Stomach (tissue), 4 donors: Measurements from ENCODE around the gene DEPDC1.

Source experiments
- CTCF ChIP-seq, 7 experiments: fragments of 450-650 bp in 4 of 7; fragments of 200-600 bp in 3 of 7; sonication (generic) in 3 of 7; IDR thresholded peaks; one replicate each; pipeline ENCODE4 v1.5.1; 2016 to 2019; ENCODE audit warnings: antibody characterized with exemption in 7 of 7, control low read depth in 2 of 7, mild to moderate bottlenecking in 1 of 7
- EP300 ChIP-seq: sonication (generic); formaldehyde crosslinking; IDR thresholded peaks from one replicate; pipeline ENCODE4 v1.6.1; 2017; ENCODE audit warnings: antibody characterized with exemption
- POLR2A ChIP-seq, 4 donors: fragments of 450-650 bp; IDR thresholded peaks; one replicate each; pipeline ENCODE4 v1.6.1; 2016; ENCODE audit warnings: antibody characterized with exemption in 4 of 4, control low read depth in 2 of 4, mild to moderate bottlenecking in 1 of 4, moderate library complexity in 1 of 4
- POLR2AphosphoS5 ChIP-seq, 3 donors: sonication (generic); formaldehyde crosslinking; IDR thresholded peaks; one replicate each; pipeline ENCODE4 v1.6.1; 2016; ENCODE audit warnings: antibody characterized with exemption in 3 of 3

- TF ChIP-seq CTCF (IDR thresholded peaks at IDR 0.05), result no peak
- TF ChIP-seq EP300, result no peak
- no peak for TF ChIP-seq POLR2A (IDR thresholded peaks at IDR 0.05)
- TF ChIP-seq POLR2AphosphoS5 (IDR thresholded peaks at IDR 0.05), result no peak
Observed at GRCh38 chr1:68454534-68454933, 42.3 kb downstream of the DEPDC1 start.
